ENCODE data around the gene CLEC3A.

CLEC3A gene, protein sequence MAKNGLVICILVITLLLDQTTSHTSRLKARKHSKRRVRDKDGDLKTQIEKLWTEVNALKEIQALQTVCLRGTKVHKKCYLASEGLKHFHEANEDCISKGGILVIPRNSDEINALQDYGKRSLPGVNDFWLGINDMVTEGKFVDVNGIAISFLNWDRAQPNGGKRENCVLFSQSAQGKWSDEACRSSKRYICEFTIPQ

DNA sequence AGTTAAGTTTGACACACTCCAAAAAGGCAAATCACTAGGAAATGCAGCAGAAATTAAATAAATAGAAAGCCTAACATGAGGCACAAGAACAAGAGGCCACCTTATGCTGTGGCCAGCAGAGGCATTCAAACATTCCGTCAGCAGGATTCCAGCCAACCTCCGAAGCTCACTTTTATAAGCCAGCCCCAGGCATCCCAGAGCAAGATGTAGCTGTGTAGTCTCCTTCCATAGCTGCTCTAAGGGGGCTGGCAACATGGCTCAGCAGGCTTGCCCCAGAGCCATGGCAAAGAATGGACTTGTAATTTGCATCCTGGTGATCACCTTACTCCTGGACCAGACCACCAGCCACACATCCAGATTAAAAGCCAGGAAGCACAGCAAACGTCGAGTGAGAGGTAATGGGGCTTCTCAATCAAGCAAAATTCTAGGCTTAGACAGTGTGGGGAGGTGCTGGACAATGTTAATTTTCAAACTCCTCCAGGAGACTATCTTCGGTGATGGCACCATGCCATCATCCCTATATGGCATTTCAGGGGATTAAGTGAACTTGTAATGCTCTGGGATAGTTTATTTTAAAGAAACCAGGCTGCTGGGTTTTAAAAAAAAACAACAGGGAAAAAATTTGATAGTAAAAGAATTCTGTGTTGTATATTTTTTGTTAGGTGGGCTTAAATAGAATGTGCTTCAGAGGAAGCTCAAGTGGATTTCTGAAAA lies at the start of gene CLEC3A:
Gene CLEC3A (plus strand): TSS at position 202 of the 714 bp plus-strand sequence. CDS start 79 bp downstream, at position 281.
- TF ChIP-seq ZNF548 (tag by site-specific recombination; IDR thresholded peaks at IDR 0.05) (no peak), GLIS2 (tag by site-specific recombination; IDR thresholded peaks at IDR 0.05) (no peak), ZNF510 (tag by site-specific recombination; IDR thresholded peaks at IDR 0.05; ENCODE audit: insufficient replicate concordance) (no peak), ZNF19 (tag by site-specific recombination; IDR thresholded peaks at IDR 0.05; ENCODE audit: low read depth) (no peak), ZNF10 (tag by site-specific recombination; IDR thresholded peaks at IDR 0.05) (no peak), SALL2 (tag by site-specific recombination; IDR thresholded peaks at IDR 0.05; ENCODE audit: borderline replicate concordance) (no peak), ZNF514 (tag by site-specific recombination; IDR thresholded peaks at IDR 0.05) (no peak), ZNF792 (tag by site-specific recombination; IDR thresholded peaks at IDR 0.05) (no peak), ZBTB7A (tag by site-specific recombination; IDR thresholded peaks at IDR 0.05; ENCODE audit: low read depth) (no peak), ZNF610 (tag by site-specific recombination; IDR thresholded peaks at IDR 0.05; ENCODE audit: borderline replicate concordance) (no peak), ZNF701 (tag by site-specific recombination; IDR thresholded peaks at IDR 0.05) (no peak), ZNF544 (tag by site-specific recombination; IDR thresholded peaks at IDR 0.05) (no peak), ZNF341 (tag by site-specific recombination; IDR thresholded peaks at IDR 0.05; ENCODE audit: low read depth) (no peak), ZSCAN30 (tag by site-specific recombination; IDR thresholded peaks at IDR 0.05) (no peak), ZNF555 (tag by site-specific recombination; conservative IDR thresholded peaks at IDR 0.05) (no peak)
- TF ChIP-seq, protein P1, sequence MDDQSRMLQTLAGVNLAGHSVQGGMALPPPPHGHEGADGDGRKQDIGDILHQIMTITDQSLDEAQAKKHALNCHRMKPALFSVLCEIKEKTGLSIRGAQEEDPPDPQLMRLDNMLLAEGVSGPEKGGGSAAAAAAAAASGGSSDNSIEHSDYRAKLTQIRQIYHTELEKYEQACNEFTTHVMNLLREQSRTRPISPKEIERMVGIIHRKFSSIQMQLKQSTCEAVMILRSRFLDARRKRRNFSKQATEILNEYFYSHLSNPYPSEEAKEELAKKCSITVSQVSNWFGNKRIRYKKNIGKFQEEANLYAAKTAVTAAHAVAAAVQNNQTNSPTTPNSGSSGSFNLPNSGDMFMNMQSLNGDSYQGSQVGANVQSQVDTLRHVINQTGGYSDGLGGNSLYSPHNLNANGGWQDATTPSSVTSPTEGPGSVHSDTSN (CRISPR knock-in tag; IDR thresholded peaks at IDR 0.05): no peak
- TF ChIP-seq, protein P2, sequence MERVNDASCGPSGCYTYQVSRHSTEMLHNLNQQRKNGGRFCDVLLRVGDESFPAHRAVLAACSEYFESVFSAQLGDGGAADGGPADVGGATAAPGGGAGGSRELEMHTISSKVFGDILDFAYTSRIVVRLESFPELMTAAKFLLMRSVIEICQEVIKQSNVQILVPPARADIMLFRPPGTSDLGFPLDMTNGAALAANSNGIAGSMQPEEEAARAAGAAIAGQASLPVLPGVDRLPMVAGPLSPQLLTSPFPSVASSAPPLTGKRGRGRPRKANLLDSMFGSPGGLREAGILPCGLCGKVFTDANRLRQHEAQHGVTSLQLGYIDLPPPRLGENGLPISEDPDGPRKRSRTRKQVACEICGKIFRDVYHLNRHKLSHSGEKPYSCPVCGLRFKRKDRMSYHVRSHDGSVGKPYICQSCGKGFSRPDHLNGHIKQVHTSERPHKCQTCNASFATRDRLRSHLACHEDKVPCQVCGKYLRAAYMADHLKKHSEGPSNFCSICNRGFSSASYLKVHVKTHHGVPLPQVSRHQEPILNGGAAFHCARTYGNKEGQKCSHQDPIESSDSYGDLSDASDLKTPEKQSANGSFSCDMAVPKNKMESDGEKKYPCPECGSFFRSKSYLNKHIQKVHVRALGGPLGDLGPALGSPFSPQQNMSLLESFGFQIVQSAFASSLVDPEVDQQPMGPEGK (tag by site-specific recombination; IDR thresholded peaks at IDR 0.05): no peak
- TF ChIP-seq, protein P3, sequence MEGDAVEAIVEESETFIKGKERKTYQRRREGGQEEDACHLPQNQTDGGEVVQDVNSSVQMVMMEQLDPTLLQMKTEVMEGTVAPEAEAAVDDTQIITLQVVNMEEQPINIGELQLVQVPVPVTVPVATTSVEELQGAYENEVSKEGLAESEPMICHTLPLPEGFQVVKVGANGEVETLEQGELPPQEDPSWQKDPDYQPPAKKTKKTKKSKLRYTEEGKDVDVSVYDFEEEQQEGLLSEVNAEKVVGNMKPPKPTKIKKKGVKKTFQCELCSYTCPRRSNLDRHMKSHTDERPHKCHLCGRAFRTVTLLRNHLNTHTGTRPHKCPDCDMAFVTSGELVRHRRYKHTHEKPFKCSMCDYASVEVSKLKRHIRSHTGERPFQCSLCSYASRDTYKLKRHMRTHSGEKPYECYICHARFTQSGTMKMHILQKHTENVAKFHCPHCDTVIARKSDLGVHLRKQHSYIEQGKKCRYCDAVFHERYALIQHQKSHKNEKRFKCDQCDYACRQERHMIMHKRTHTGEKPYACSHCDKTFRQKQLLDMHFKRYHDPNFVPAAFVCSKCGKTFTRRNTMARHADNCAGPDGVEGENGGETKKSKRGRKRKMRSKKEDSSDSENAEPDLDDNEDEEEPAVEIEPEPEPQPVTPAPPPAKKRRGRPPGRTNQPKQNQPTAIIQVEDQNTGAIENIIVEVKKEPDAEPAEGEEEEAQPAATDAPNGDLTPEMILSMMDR (tag by site-specific recombination; IDR thresholded peaks at IDR 0.05): no peak
- TF ChIP-seq, protein P4, sequence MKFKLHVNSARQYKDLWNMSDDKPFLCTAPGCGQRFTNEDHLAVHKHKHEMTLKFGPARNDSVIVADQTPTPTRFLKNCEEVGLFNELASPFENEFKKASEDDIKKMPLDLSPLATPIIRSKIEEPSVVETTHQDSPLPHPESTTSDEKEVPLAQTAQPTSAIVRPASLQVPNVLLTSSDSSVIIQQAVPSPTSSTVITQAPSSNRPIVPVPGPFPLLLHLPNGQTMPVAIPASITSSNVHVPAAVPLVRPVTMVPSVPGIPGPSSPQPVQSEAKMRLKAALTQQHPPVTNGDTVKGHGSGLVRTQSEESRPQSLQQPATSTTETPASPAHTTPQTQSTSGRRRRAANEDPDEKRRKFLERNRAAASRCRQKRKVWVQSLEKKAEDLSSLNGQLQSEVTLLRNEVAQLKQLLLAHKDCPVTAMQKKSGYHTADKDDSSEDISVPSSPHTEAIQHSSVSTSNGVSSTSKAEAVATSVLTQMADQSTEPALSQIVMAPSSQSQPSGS (tag by site-specific recombination; IDR thresholded peaks at IDR 0.05; ENCODE audit: low read depth): no peak
- no peak within 1 kb of the TSS for H3K27ac ChIP-seq (ENCODE audit: extremely low read depth, low read depth, low read length)
- CTCF ChIA-PET: interaction anchor here (0.6 to 0.7 kb wide), 2 partner anchors 18 to 300 kb away, joined by 3 read pairs; partner anchors contain the start of gene NUDT7
- POLR2A ChIA-PET: no interaction called here
- no peaks in the 10 kb centered on the region for H3K36me3 ChIP-seq (ENCODE audit: control insufficient read depth in 2 of 2, insufficient read depth in 1 of 2, low read length in 2 of 2)
- H3K9me3 ChIP-seq (ENCODE audit: control insufficient read depth, insufficient read depth, low read depth, low read length): no peaks in the 10 kb centered on the region
- no peak within 1 kb of the TSS for H3K4me3 ChIP-seq (ENCODE audit: low read depth, low read length)
- no peaks in the 10 kb centered on the region for H3K4me1 ChIP-seq (ENCODE audit: control insufficient read depth, insufficient read depth, low read length)
